COLO829 (cell line): ENCODE results near the gene GRIN3B.
"Not testable (repeated sequence)": the region's sequence is repeated elsewhere in the genome, so short reads cannot be mapped to it uniquely, and the experiment has no call there.

Experiments used
- DNase-seq: peaks from one replicate; pipeline ENCODE4 v3.0.0; 2012; ENCODE audit warnings: low spot score

The GRIN3B gene

GRCh38 chr19:1000095-1000494 is at the start of gene GRIN3B:
GRIN3B (plus strand) TSS chr19:1000419; CDS start chr19:1000438, 19 bp downstream.
- DNase-seq, result peak; percentile 32

GRCh38 chr19:952049-952679 is 48.1 kb upstream of the GRIN3B start:
- DNase-seq, result no peak

- no peak for DNase-seq
These were observed 47.4 kb upstream of the GRIN3B start for GRCh38 chr19:952680-953444.

- no peak for DNase-seq
These were observed 46.6 kb upstream of the GRIN3B start for GRCh38 chr19:953445-954271.

GRCh38 chr19:954272-954671 is 45.9 kb upstream of the GRIN3B start:
- DNase-seq, result no peak

GRCh38 chr19:954672-955494 is 45.3 kb upstream of the GRIN3B start:
- DNase-seq, result no peak

- no peak for DNase-seq
These were observed 44.1 kb upstream of the GRIN3B start for GRCh38 chr19:955803-956765.

GRCh38 chr19:956766-957440 is 43.3 kb upstream of the GRIN3B start:
- no peak for DNase-seq

- not testable (repeated sequence) for DNase-seq
These were observed 42.6 kb upstream of the GRIN3B start for GRCh38 chr19:957578-957977.

GRCh38 chr19:958967-959855 is 41.0 kb upstream of the GRIN3B start:
- no peak for DNase-seq

- no peak for DNase-seq
These were observed 40.2 kb upstream of the GRIN3B start for GRCh38 chr19:960020-960419.

GRCh38 chr19:960601-960938 is 39.6 kb upstream of the GRIN3B start:
- no peak for DNase-seq

GRCh38 chr19:961866-962620 is 38.2 kb upstream of the GRIN3B start:
- DNase-seq, result no peak

GRCh38 chr19:962683-963400 is 37.4 kb upstream of the GRIN3B start:
- DNase-seq, result no peak

GRCh38 chr19:963486-963951 is 36.7 kb upstream of the GRIN3B start:
- no peak for DNase-seq

- DNase-seq, result no peak
These were observed 36.1 kb upstream of the GRIN3B start for GRCh38 chr19:964116-964520.
